GM18505 (cell line): ENCODE results near the gene ARHGEF37.

Source experiments
- ATAC-seq: cut with Tn5 transposase; IDR thresholded peaks from one replicate; pipeline ENCODE4 v1.9.1; 2021; ENCODE audit not compliant: unreplicated experiment
- POLR2A ChIP-seq: IDR thresholded peaks from 4 replicates; pipeline ENCODE4 v1.6.1; 2011; ENCODE audit warnings: borderline replicate concordance; ENCODE audit not compliant: insufficient read depth, insufficient read length; ENCODE audit errors: extremely low read depth

The ARHGEF37 gene

GRCh38 chr5:149598966-149599365 is 17.7 kb downstream of the ARHGEF37 start:
- no peak for TF ChIP-seq POLR2A
- ATAC-seq: no peak

DNA sequence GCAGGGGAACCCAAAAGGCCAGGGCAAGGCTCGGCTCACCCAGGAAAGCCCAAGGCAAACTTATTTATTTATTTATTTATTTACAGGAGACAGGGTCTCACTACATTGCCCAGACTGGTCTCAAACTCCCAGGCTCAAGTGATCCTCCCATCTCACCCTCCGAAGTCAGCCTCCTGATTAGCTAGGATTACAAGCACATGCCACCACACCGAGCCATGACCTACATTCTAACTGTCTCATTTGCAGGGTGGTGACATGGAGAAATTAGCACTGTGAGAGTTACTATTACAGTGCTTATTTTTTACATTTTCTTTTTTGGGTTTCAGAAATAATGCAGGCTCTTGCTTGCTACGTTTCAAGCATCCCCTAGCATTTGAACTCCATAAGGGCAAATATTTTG is 18.1 kb downstream of the ARHGEF37 start:
- no peak for TF ChIP-seq POLR2A
- no peak for ATAC-seq

DNA sequence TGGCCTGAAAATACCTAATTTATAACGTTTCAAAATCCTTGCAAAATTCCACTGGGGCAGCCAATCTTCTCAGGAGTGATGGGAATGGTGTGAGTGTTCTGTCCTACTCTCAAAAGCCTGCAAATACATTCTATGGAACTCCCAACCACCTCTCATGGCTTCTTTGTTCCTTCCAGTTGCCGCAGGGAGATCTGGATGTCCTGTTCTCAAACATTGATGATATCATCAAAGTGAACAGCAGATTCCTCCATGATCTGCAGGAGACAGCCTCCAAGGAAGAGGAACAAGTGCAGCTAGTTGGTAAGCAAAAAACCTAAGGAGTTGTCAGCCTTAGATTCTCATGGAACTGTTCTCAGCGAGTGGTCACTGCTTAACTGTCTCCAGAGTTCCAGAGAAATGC is 19.6 kb downstream of the ARHGEF37 start:
- TF ChIP-seq POLR2A: no peak
- ATAC-seq: no peak

GRCh38 chr5:149603210-149603609 is 21.9 kb downstream of the ARHGEF37 start:
- no peak for ATAC-seq
- TF ChIP-seq POLR2A: no peak

GRCh38 chr5:149603920-149604319 is 22.6 kb downstream of the ARHGEF37 start:
- no peak for ATAC-seq
- TF ChIP-seq POLR2A: no peak

GRCh38 chr5:149604321-149604720 is 23.0 kb downstream of the ARHGEF37 start:
- no peak for TF ChIP-seq POLR2A
- ATAC-seq: no peak

GRCh38 chr5:149605354-149605997 is 24.2 kb downstream of the ARHGEF37 start:
- no peak for ATAC-seq
- TF ChIP-seq POLR2A: no peak

- ATAC-seq: peak; percentile 89
- TF ChIP-seq POLR2A: no peak
Observed at GRCh38 chr5:149605998-149606724, 24.9 kb downstream of the ARHGEF37 start.

DNA sequence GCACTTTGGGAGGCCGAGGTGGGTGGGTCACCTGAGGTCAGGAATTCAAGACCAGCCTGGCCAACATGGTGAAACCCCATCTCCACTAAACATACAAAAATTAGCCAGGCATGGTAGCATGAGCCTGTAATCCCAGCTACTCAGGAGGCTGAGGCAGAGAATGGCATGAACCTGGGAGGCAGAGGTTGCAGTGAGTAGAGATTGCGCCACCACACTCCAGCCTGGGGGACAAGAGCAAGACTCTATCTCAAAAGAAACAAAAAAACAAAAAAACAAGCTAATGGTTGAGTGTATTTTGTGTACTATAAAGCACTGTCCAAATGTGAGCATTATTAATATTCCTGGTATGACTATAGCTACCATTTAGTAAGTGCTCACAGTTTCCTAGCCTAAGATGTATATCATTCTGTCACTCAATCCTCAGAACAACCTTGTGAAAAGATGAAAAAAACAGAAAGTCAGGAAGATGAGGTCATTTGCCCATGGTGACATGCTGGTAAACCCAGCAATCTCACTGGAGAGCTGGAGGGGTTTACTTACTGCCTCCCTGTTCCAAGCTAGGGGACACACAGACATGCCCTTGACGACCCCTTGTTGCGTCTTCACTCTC is 27.7 kb downstream of the ARHGEF37 start:
- no peak for TF ChIP-seq POLR2A
- no peak for ATAC-seq

DNA sequence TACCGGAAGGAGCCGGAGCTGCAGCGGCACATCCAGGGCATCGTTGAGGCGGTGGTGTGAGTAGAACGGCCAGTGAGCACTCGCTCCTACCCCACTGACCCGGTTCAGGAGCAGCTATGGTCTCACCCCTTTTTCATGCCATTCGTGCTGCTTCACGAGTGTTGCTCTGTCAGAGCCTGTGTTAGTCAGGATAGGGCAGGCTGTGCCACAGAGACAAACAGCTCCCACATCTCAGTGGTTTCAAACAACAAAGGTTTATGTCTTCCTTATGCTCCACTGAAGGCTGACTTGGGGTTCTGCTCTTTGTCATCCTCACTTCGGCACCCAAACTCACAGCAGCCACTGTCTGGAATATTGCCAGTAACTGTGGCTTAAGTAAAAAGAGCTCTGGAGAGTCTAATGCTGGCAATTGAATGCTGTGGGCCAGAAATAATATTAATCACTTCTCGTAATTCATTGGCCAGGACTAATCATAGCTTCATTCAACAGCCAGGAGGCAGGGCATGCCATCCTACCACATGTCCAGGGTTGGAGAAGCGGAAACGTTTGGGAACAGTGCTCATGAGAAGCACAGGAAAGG is 28.4 kb downstream of the ARHGEF37 start:
- no peak for TF ChIP-seq POLR2A
- ATAC-seq: no peak

DNA sequence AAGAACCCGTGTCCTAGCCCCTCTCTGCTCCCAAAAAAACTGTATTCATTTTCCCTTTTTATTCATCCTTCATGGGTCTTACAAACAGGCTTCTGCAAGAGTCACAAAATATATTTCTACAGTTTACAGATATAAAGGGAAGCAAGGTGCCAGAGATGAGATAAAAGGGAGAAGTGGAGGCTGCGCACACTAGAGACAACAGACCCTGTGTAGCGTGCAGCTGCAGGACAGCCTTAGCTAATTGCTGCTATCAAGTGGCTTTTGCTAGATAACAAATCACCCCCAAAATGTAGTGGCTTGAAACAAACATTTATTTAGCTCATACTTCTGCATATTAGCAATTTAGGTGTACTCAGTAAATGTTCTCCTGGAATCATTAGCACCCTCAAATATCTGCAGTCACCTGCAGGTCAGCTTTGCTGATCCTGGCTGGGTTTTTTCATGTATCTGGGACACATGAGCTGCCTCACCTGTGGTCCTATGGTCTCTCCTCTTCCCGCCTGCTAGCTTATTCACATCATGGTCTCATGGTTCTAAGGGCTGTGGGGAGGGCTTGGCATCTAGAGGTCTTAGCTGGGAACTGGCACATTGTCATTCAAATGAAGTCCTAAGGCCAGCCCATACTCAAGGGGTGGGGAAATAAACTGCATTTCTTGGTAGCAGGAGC is 29.4 kb downstream of the ARHGEF37 start:
- no peak for ATAC-seq
- no peak for TF ChIP-seq POLR2A

DNA sequence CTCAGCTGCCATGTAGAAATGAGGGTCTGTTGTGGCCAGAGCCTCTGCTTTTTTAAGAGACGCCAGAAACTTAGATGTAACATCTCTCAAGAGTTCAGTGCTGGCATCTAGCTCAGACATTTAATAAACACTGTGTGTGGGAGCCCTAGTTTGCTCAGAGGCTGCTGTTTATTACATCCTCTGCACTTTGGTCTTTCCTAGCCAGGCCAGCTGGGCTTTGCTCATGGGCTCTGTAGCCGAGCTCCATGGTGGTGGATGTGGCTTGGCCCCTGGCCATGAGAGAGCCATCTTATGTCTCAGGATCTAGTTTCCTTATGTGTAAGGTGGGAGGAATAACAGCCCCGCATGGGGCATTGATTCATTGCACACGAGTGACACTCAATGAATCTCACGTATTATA is 30.0 kb downstream of the ARHGEF37 start:
- ATAC-seq: no peak
- TF ChIP-seq POLR2A: no peak
